ENCODE data around the gene OPALIN. TPM values are rescaled to one million over a fixed set of nuclear protein-coding genes. Genes with fewer than 3 reads are reported as not detected.

Gene OPALIN
- total and polyA plus RNA-seq, 10 of the 15 experiments (the other 5 are each of a cell fraction or from before 2014, with no cell fraction given) = not detected

- TF ChIP-seq ZNF687 (IDR thresholded peaks at IDR 0.05) (no peak), MYC (IDR thresholded peaks at IDR 0.05; ENCODE audit: insufficient read depth, insufficient read length, insufficient replicate concordance, low read length, severe bottlenecking) (peak; percentile 26), NFXL1 (IDR thresholded peaks at IDR 0.05; ENCODE audit: borderline replicate concordance) (no peak), RB1 (IDR thresholded peaks at IDR 0.05; ENCODE audit: borderline replicate concordance) (peak; percentile 84; the same call in 1 of the 2 replicates), MEF2A (IDR thresholded peaks at IDR 0.05; ENCODE audit: insufficient read depth, low read depth, low read length) (no peak), BCL11A (IDR thresholded peaks at IDR 0.05; ENCODE audit: low read depth, low read length) (no peak), NBN (IDR thresholded peaks at IDR 0.05) (0 out of 2 replicates have a peak, but pooled peaks have one; percentile 38), BRCA1 (IDR thresholded peaks at IDR 0.05; ENCODE audit: low read depth, low read length) (no peak), RELB (IDR thresholded peaks at IDR 0.05; ENCODE audit: low read depth) (0 out of 2 replicates have a peak, but pooled peaks have one; percentile 26), MXI1 (IDR thresholded peaks at IDR 0.05; ENCODE audit: low read depth, low read length) (0 out of 2 replicates have a peak, but pooled peaks have one; percentile 20), NR2C2 (IDR thresholded peaks at IDR 0.05; ENCODE audit: borderline replicate concordance, control insufficient read depth, insufficient read length, low read depth) (no peak)
- TF ChIP-seq, protein P1, sequence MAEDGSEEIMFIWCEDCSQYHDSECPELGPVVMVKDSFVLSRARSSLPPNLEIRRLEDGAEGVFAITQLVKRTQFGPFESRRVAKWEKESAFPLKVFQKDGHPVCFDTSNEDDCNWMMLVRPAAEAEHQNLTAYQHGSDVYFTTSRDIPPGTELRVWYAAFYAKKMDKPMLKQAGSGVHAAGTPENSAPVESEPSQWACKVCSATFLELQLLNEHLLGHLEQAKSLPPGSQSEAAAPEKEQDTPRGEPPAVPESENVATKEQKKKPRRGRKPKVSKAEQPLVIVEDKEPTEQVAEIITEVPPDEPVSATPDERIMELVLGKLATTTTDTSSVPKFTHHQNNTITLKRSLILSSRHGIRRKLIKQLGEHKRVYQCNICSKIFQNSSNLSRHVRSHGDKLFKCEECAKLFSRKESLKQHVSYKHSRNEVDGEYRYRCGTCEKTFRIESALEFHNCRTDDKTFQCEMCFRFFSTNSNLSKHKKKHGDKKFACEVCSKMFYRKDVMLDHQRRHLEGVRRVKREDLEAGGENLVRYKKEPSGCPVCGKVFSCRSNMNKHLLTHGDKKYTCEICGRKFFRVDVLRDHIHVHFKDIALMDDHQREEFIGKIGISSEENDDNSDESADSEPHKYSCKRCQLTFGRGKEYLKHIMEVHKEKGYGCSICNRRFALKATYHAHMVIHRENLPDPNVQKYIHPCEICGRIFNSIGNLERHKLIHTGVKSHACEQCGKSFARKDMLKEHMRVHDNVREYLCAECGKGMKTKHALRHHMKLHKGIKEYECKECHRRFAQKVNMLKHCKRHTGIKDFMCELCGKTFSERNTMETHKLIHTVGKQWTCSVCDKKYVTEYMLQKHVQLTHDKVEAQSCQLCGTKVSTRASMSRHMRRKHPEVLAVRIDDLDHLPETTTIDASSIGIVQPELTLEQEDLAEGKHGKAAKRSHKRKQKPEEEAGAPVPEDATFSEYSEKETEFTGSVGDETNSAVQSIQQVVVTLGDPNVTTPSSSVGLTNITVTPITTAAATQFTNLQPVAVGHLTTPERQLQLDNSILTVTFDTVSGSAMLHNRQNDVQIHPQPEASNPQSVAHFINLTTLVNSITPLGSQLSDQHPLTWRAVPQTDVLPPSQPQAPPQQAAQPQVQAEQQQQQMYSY (CRISPR knock-in tag; IDR thresholded peaks at IDR 0.05) = no peak
- TF ChIP-seq, protein P2, sequence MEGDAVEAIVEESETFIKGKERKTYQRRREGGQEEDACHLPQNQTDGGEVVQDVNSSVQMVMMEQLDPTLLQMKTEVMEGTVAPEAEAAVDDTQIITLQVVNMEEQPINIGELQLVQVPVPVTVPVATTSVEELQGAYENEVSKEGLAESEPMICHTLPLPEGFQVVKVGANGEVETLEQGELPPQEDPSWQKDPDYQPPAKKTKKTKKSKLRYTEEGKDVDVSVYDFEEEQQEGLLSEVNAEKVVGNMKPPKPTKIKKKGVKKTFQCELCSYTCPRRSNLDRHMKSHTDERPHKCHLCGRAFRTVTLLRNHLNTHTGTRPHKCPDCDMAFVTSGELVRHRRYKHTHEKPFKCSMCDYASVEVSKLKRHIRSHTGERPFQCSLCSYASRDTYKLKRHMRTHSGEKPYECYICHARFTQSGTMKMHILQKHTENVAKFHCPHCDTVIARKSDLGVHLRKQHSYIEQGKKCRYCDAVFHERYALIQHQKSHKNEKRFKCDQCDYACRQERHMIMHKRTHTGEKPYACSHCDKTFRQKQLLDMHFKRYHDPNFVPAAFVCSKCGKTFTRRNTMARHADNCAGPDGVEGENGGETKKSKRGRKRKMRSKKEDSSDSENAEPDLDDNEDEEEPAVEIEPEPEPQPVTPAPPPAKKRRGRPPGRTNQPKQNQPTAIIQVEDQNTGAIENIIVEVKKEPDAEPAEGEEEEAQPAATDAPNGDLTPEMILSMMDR (IDR thresholded peaks at IDR 0.05 in 2 of 3, conservative IDR thresholded peaks at IDR 0.05 in 1 of 3; ENCODE audit: control insufficient read depth in 2 of 3, extremely low read depth in 1 of 3, insufficient read depth in 1 of 3, low read depth in 3 of 3, low read length in 3 of 3) = peak; percentile 98 to 100 (median 99)
These were observed 16.4 kb upstream of the OPALIN start (continued) for GRCh38 chr10:96374985-96375830.

All from GM12878 (cell line).